Neural cell (in vitro differentiated cells): ENCODE data around the gene ELFN1. TPM values are rescaled to one million over a fixed set of nuclear protein-coding genes. Genes with fewer than 3 reads are reported as not detected.

Experiments
- H2AFZ ChIP-seq: fragments of 200-600, 300-800 bp; sonication (generic), shearing (Covaris generic); 2 replicates; pipeline ENCODE4 v1.6.0; 2014; ENCODE audit warnings: low read depth, mild to moderate bottlenecking, antibody characterized with exemption, low read length, moderate library complexity
- H3F3A ChIP-seq: fragments of 200-600 bp; shearing (Covaris generic); 2 replicates; pipeline ENCODE4 v1.6.1; 2016; ENCODE audit warnings: mild to moderate bottlenecking, moderate library complexity, mixed read lengths, antibody characterized with exemption, low read length; ENCODE audit not compliant: insufficient read depth, poor library complexity, severe bottlenecking
- H3K27ac ChIP-seq: fragments of 200-600, 300-800 bp; sonication (generic), shearing (Covaris generic); 2 replicates; pipeline ENCODE4 v1.5.1; 2014; ENCODE audit warnings: mild to moderate bottlenecking, low read length, moderate library complexity
- H3K27me3 ChIP-seq: fragments of 300-800, 200-600 bp; sonication (generic), shearing (Covaris generic); 2 replicates; pipeline ENCODE4 v1.6.0; 2014; ENCODE audit warnings: mild to moderate bottlenecking, low read depth, low read length, moderate library complexity; ENCODE audit not compliant: insufficient read depth
- H3K36me3 ChIP-seq: fragments of 300-800, 200-600 bp; sonication (generic), shearing (Covaris generic); 2 replicates; pipeline ENCODE4 v1.5.1; 2014; ENCODE audit warnings: mild to moderate bottlenecking, antibody characterized with exemption, low read length, moderate library complexity; ENCODE audit not compliant: insufficient read depth
- H3K4me2 ChIP-seq: fragments of 300-800, 200-600 bp; sonication (generic), shearing (Covaris generic); 2 replicates; pipeline ENCODE4 v1.6.0; 2014; ENCODE audit warnings: mild to moderate bottlenecking, low read length
- H3K4me3 ChIP-seq: fragments of 300-800, 200-600 bp; sonication (generic), shearing (Covaris generic); 2 replicates; pipeline ENCODE4 v1.5.1; 2014; ENCODE audit warnings: mild to moderate bottlenecking, low read length, moderate library complexity
- H3K79me2 ChIP-seq: fragments of 200-600 bp; shearing (Covaris generic); replicated peaks from 2 replicates; pipeline ENCODE4 v1.6.0; 2014; ENCODE audit warnings: mild to moderate bottlenecking, low read length, moderate library complexity; ENCODE audit not compliant: insufficient read depth
- H3K9ac ChIP-seq: fragments of 300-800, 200-600 bp; sonication (generic), shearing (Covaris generic); 2 replicates; pipeline ENCODE4 v1.6.1; 2016; ENCODE audit warnings: mild to moderate bottlenecking, low read length, mixed read lengths
- H3K9me2 ChIP-seq: fragments of 200-600 bp; shearing (Covaris generic); 2 replicates; pipeline ENCODE4 v1.6.1; 2016; ENCODE audit warnings: mild to moderate bottlenecking, low read length, mixed read lengths; ENCODE audit not compliant: insufficient read depth
- H3K9me3 ChIP-seq: fragments of 200-600, 300-800 bp; sonication (generic), shearing (Covaris generic); 2 replicates; pipeline ENCODE4 v1.6.1; 2016; ENCODE audit warnings: mild to moderate bottlenecking, mixed run types, low read length, moderate library complexity, mixed read lengths
- H4K20me1 ChIP-seq: fragments of 200-600 bp; shearing (Covaris generic); 2 replicates; pipeline ENCODE4 v1.6.1; 2016; ENCODE audit warnings: mild to moderate bottlenecking, mixed run types; ENCODE audit not compliant: insufficient read depth
- CTCF ChIP-seq: fragments of 450-650 bp; IDR thresholded peaks from 2 replicates; pipeline ENCODE4 v1.5.1; 2014; ENCODE audit warnings: antibody characterized with exemption, mild to moderate bottlenecking, moderate library complexity; ENCODE audit not compliant: poor library complexity, severe bottlenecking
- EP300 ChIP-seq: fragments of 450-650 bp; conservative IDR thresholded peaks from 2 replicates; pipeline ENCODE4 v1.6.1; 2014; ENCODE audit warnings: antibody characterized with exemption, mild to moderate bottlenecking, moderate library complexity; ENCODE audit not compliant: poor library complexity, severe bottlenecking
- EZH2 ChIP-seq: fragments of 200-600, 300-800 bp; shearing (Covaris generic), sonication (generic); IDR thresholded peaks from 2 replicates; pipeline ENCODE4 v1.6.1; 2014; ENCODE audit warnings: antibody characterized with exemption, low read length, borderline replicate concordance, mild to moderate bottlenecking; ENCODE audit not compliant: insufficient read depth, poor library complexity, severe bottlenecking
- MXI1 ChIP-seq: fragments of 450-650 bp; conservative IDR thresholded peaks from 2 replicates; pipeline ENCODE4 v1.6.1; 2014; ENCODE audit warnings: antibody characterized with exemption, mild to moderate bottlenecking; ENCODE audit not compliant: poor library complexity, severe bottlenecking
- POLR2AphosphoS5 ChIP-seq: IDR thresholded peaks from 2 replicates; pipeline ENCODE4 v1.6.1; 2012
- RAD21 ChIP-seq: fragments of 450-650 bp; conservative IDR thresholded peaks from 2 replicates; pipeline ENCODE4 v1.6.1; 2014; ENCODE audit warnings: antibody characterized with exemption, mild to moderate bottlenecking, moderate library complexity
- REST ChIP-seq: IDR thresholded peaks from 2 replicates; pipeline ENCODE4 v1.6.1; 2012; ENCODE audit warnings: borderline replicate concordance
- SMC3 ChIP-seq: fragments of 450-650 bp; conservative IDR thresholded peaks from 2 replicates; pipeline ENCODE4 v1.6.1; 2014; ENCODE audit warnings: antibody characterized with exemption, mild to moderate bottlenecking, moderate library complexity; ENCODE audit not compliant: poor library complexity
- TAF1 ChIP-seq: IDR thresholded peaks from 2 replicates; pipeline ENCODE4 v1.6.1; 2012; ENCODE audit warnings: low read depth
- polyA plus RNA-seq: library from polyadenylated mRNA; depleted of rRNA; stranded (reverse); fragments of >200 nt; gene quantifications from 2 replicates; pipeline ENCODE4 v1.2.3, GENCODE V29; 2014

The ELFN1 gene
- polyA plus RNA-seq, 1 donor from 2014 or later = 11.8 TPM

- TF ChIP-seq MXI1 = no peak
- TF ChIP-seq EZH2 = no peak
- no peak for TF ChIP-seq POLR2AphosphoS5
- TF ChIP-seq REST = no peak
- no peak for TF ChIP-seq TAF1
- no peak for TF ChIP-seq EP300
- no peak for TF ChIP-seq RAD21
- TF ChIP-seq SMC3 = no peak
- TF ChIP-seq CTCF = no peak
- H3K4me3 ChIP-seq = no peak overlapping the region
- no peak overlapping the region for H2AFZ ChIP-seq
- H3K9me3 ChIP-seq = peaks cover 8% of the 10 kb centered on the region
- no peak overlapping the region for H3K9ac ChIP-seq
- H3K27ac ChIP-seq = no peak overlapping the region
- H4K20me1 ChIP-seq = no peaks in the 10 kb centered on the region
- H3K79me2 ChIP-seq = no peaks in the 10 kb centered on the region
- H3K27me3 ChIP-seq = no peaks in the 10 kb centered on the region
- H3K4me2 ChIP-seq = no peak overlapping the region
- no peaks in the 10 kb centered on the region for H3K36me3 ChIP-seq
- H3K9me2 ChIP-seq = no peaks in the 10 kb centered on the region
- H3F3A ChIP-seq = no peaks in the 10 kb centered on the region
Measured at GRCh38 chr7:1632916-1633785, 36.9 kb upstream of the ELFN1 start.

- peaks cover 8% of the 10 kb centered on the region for H3K9me3 ChIP-seq
- no peak overlapping the region for H3K4me2 ChIP-seq
- no peak overlapping the region for H3K9ac ChIP-seq
- H3K27ac ChIP-seq = no peak overlapping the region
- no peaks in the 10 kb centered on the region for H4K20me1 ChIP-seq
- no peaks in the 10 kb centered on the region for H3K79me2 ChIP-seq
- TF ChIP-seq RAD21 (no peak), CTCF (no peak), POLR2AphosphoS5 (no peak), TAF1 (no peak), EZH2 (no peak), MXI1 (no peak), REST (no peak), SMC3 (no peak), EP300 (no peak)
- no peak overlapping the region for H2AFZ ChIP-seq
- no peaks in the 10 kb centered on the region for H3F3A ChIP-seq
- no peaks in the 10 kb centered on the region for H3K9me2 ChIP-seq
- H3K36me3 ChIP-seq = no peaks in the 10 kb centered on the region
- H3K4me3 ChIP-seq = no peak overlapping the region
- H3K27me3 ChIP-seq = no peaks in the 10 kb centered on the region
Measured at GRCh38 chr7:1635401-1635800, 34.7 kb upstream of the ELFN1 start.
